ENCODE results near the gene CDK14.
"Not testable (repeated sequence)": the region's sequence is repeated elsewhere in the genome, so short reads cannot be mapped to it uniquely, and the experiment has no call there.

- not testable (repeated sequence) for TF ChIP-seq POLR2A, CTCF (IDR thresholded peaks at IDR 0.05)
These were observed 43.6 kb downstream of the CDK14 start for GRCh38 chr7:90639683-90640082.

Measured in heart left ventricle (tissue), 13 donors.